H1 (cell line): ENCODE measurements around the gene CUEDC2. TPM values are rescaled to one million over a fixed set of nuclear protein-coding genes. Genes with fewer than 3 reads are reported as not detected.
A peak's percentile ranks its signal among the peaks of the same experiment; 100 is the strongest.

Experiments
- CTCF ChIA-PET: fragments of 300-600 bp; sonication (Branson Sonifier 250); formaldehyde crosslinking; loops from one replicate; lab custom pipeline; 2021; ENCODE audit not compliant: partially characterized antibody; lab: Charles Lee
- POLR2A ChIA-PET: fragments of 300-600 bp; sonication (Branson Sonifier 250); formaldehyde crosslinking; loops from one replicate; lab custom pipeline; 2021; ENCODE audit warnings: inconsistent platforms; ENCODE audit not compliant: partially characterized antibody; lab: Charles Lee
- DNase-seq, 2 experiments: peaks; one replicate each; pipeline versions ENCODE4 v3.0.0 to v3.0.0-alpha.2; 2010 to 2022; ENCODE audit warnings: low spot score in 2 of 2, low read depth in 1 of 2, mixed read lengths in 1 of 2
- FAIRE-seq: peaks from 2 replicates; lab custom pipeline; 2011; peaks lifted over from hg19 to GRCh38; lab: Jason Lieb, UNC
- H2AFZ ChIP-seq: 2 replicates; pipeline ENCODE4 v1.8.1; 2012; ENCODE audit warnings: low read length, inconsistent platforms
- H2AK5ac ChIP-seq: 2 replicates; pipeline ENCODE4 v1.6.1; 2013; ENCODE audit warnings: low read depth, low read length
- H2BK120ac ChIP-seq: replicated peaks from 2 replicates; pipeline ENCODE3; 2013; ENCODE audit warnings: low read depth, low read length, inconsistent platforms
- H2BK12ac ChIP-seq: 2 replicates; pipeline ENCODE4 v1.6.1; 2013; ENCODE audit warnings: low read depth, low read length
- H2BK15ac ChIP-seq: 2 replicates; pipeline ENCODE4 v1.6.1; 2013; ENCODE audit warnings: low read length
- H2BK20ac ChIP-seq: 2 replicates; pipeline ENCODE4 v1.6.1; 2013; ENCODE audit warnings: low read length
- H2BK5ac ChIP-seq: 2 replicates; pipeline ENCODE4 v1.6.1; 2013; ENCODE audit warnings: low read depth, low read length
- H3K14ac ChIP-seq: 2 replicates; pipeline ENCODE4 v1.6.1; 2013; ENCODE audit warnings: inconsistent platforms; ENCODE audit not compliant: insufficient read length
- H3K18ac ChIP-seq: 2 replicates; pipeline ENCODE4 v1.6.1; 2013; ENCODE audit warnings: low read length; ENCODE audit errors: extremely low read depth
- H3K23ac ChIP-seq: 2 replicates; pipeline ENCODE4 v1.6.1; 2013; ENCODE audit warnings: inconsistent platforms; ENCODE audit not compliant: insufficient read length
- H3K23me2 ChIP-seq: 2 replicates; pipeline ENCODE4 v1.6.1; 2013; ENCODE audit warnings: low read depth, low read length
- H3K27ac ChIP-seq: 2 replicates; pipeline ENCODE4 v1.6.1; 2011; ENCODE audit warnings: low read depth, low read length, inconsistent platforms
- H3K27me3 ChIP-seq, 4 experiments: replicated peaks in 1 of 4; 1 replicate in 1 of 4; 2 replicates in 3 of 4; pipeline versions ENCODE4 v1.6.1 to v1.8.1; 2011 to 2013; ENCODE audit warnings: low read length in 3 of 4, mild to moderate bottlenecking in 3 of 4, inconsistent platforms in 2 of 4, mixed read lengths in 2 of 4, moderate library complexity in 1 of 4; ENCODE audit not compliant: control insufficient read depth in 3 of 4, insufficient read depth in 3 of 4; ENCODE audit errors: extremely low read depth in 1 of 4
- H3K36me3 ChIP-seq, 4 experiments: 2 replicates each; pipeline versions ENCODE4 v1.6.1 to v1.8.1; 2011 to 2013; ENCODE audit warnings: mild to moderate bottlenecking in 4 of 4, low read length in 3 of 4, moderate library complexity in 2 of 4, control low read depth in 1 of 4, inconsistent platforms in 1 of 4; ENCODE audit not compliant: insufficient read depth in 4 of 4, control insufficient read depth in 2 of 4
- H3K4ac ChIP-seq: replicated peaks from 2 replicates; pipeline ENCODE3; 2013; ENCODE audit warnings: low read length, low read depth, mixed read lengths, inconsistent platforms; ENCODE audit not compliant: insufficient read length
- H3K4me1 ChIP-seq, 4 experiments: replicated peaks in 1 of 4; 1 replicate in 1 of 4; 2 replicates in 3 of 4; pipeline versions ENCODE4 v1.6.1 to v1.8.1; 2011 to 2013; ENCODE audit warnings: low read length in 3 of 4, inconsistent platforms in 2 of 4, mixed read lengths in 1 of 4; ENCODE audit not compliant: insufficient read depth in 4 of 4, control insufficient read depth in 3 of 4
- H3K4me2 ChIP-seq, 2 experiments: 2 replicates each; pipeline versions ENCODE4 v1.6.1 to v1.8.1; 2011 to 2013; ENCODE audit warnings: low read depth in 2 of 2, low read length in 2 of 2, control low read depth in 1 of 2, inconsistent platforms in 1 of 2, mild to moderate bottlenecking in 1 of 2; ENCODE audit not compliant: insufficient read depth in 1 of 2
- H3K4me3 ChIP-seq, 4 experiments: fragments of 200-600, 300-600 bp in 1 of 4; sonication (generic), shearing (Covaris generic), sonication (Bioruptor Twin) in 1 of 4; 2 replicates each; pipeline versions ENCODE4 v1.5.1 to v1.8.1; 2011 to 2016; ENCODE audit warnings: low read length in 4 of 4, low read depth in 3 of 4, control low read depth in 2 of 4, inconsistent platforms in 2 of 4, mild to moderate bottlenecking in 2 of 4, mixed read lengths in 1 of 4, moderate library complexity in 1 of 4; ENCODE audit not compliant: insufficient read depth in 2 of 4; ENCODE audit errors: extremely low read depth in 1 of 4
- H3K56ac ChIP-seq: replicated peaks from 2 replicates; pipeline ENCODE3; 2013; ENCODE audit warnings: low read depth, mild to moderate bottlenecking, mixed read lengths, low read length, inconsistent platforms; ENCODE audit not compliant: insufficient read length
- H3K79me1 ChIP-seq: 2 replicates; pipeline ENCODE4 v1.6.1; 2013; ENCODE audit warnings: low read depth, low read length, control low read depth
- H3K79me2 ChIP-seq, 2 experiments: 2 replicates each; pipeline versions ENCODE4 v1.6.1 to v1.8.1; 2012 to 2013; ENCODE audit warnings: low read length in 2 of 2, mild to moderate bottlenecking in 2 of 2, inconsistent platforms in 1 of 2; ENCODE audit not compliant: insufficient read depth in 2 of 2, control insufficient read depth in 1 of 2
- H3K9ac ChIP-seq, 4 experiments: replicated peaks in 1 of 4; 1 replicate in 1 of 4; 2 replicates in 3 of 4; pipeline versions ENCODE4 v1.6.1 to v1.8.1; 2011 to 2013; ENCODE audit warnings: low read depth in 3 of 4, low read length in 3 of 4, control low read depth in 2 of 4, mild to moderate bottlenecking in 2 of 4, moderate library complexity in 2 of 4, inconsistent platforms in 1 of 4; ENCODE audit errors: extremely low read depth in 1 of 4
- H3K9me3 ChIP-seq, 2 experiments: 2 replicates each; pipeline versions ENCODE4 v1.6.1 to v1.8.1; 2012 to 2013; ENCODE audit warnings: mild to moderate bottlenecking in 2 of 2, moderate library complexity in 2 of 2, control low read depth in 1 of 2, inconsistent platforms in 1 of 2, low read depth in 1 of 2, low read length in 1 of 2, mixed read lengths in 1 of 2; ENCODE audit not compliant: insufficient read depth in 2 of 2
- H4K20me1 ChIP-seq, 2 experiments: replicated peaks in 1 of 2; 2 replicates each; pipeline versions ENCODE3 to v1.8.1; 2011 to 2013; ENCODE audit warnings: inconsistent platforms in 2 of 2, low read length in 2 of 2, mild to moderate bottlenecking in 1 of 2; ENCODE audit not compliant: insufficient read depth in 2 of 2, control insufficient read depth in 1 of 2
- H4K5ac ChIP-seq: 2 replicates; pipeline ENCODE4 v1.6.1; 2013; ENCODE audit warnings: low read length, low read depth, mixed read lengths, inconsistent platforms; ENCODE audit not compliant: insufficient read length
- H4K8ac ChIP-seq: 2 replicates; pipeline ENCODE4 v1.8.0; 2013; ENCODE audit warnings: mild to moderate bottlenecking, moderate library complexity, low read length, inconsistent platforms; ENCODE audit not compliant: insufficient read depth; ENCODE audit errors: extremely low read depth
- H4K91ac ChIP-seq: replicated peaks from 2 replicates; pipeline ENCODE3; 2013; ENCODE audit warnings: low read length, mixed read lengths, inconsistent platforms; ENCODE audit not compliant: insufficient read length
- BACH1 ChIP-seq: IDR thresholded peaks from 2 replicates; pipeline ENCODE4 v1.6.1; 2012; ENCODE audit warnings: low read length, improper control_type of control experiment
- BRCA1 ChIP-seq: IDR thresholded peaks from 2 replicates; pipeline ENCODE4 v1.6.1; 2012; ENCODE audit warnings: low read depth, low read length, improper control_type of control experiment
- CBX8 ChIP-seq: fragments of 300-800, 300-1000 bp; sonication (generic); IDR thresholded peaks from 2 replicates; pipeline ENCODE4 v1.7.1; 2016; ENCODE audit warnings: low read depth, low read length, borderline replicate concordance
- CHD2 ChIP-seq: IDR thresholded peaks from 2 replicates; pipeline ENCODE4 v1.6.1; 2012; ENCODE audit warnings: low read length, improper control_type of control experiment
- EP300 ChIP-seq, 2 experiments: IDR thresholded peaks; 1 replicate in 1 of 2; 2 replicates in 1 of 2; pipeline ENCODE4 v1.6.1; 2011 to 2012; ENCODE audit warnings: low read depth in 2 of 2, low read length in 2 of 2, mild to moderate bottlenecking in 2 of 2, borderline replicate concordance in 1 of 2, inconsistent platforms in 1 of 2, moderate library complexity in 1 of 2
- GTF2F1 ChIP-seq: IDR thresholded peaks from 2 replicates; pipeline ENCODE4 v1.6.1; 2012; ENCODE audit warnings: low read depth, low read length, improper control_type of control experiment, borderline replicate concordance
- KDM4A ChIP-seq: IDR thresholded peaks from one replicate; pipeline ENCODE4 v1.7.1; 2012; ENCODE audit warnings: low read depth, mild to moderate bottlenecking, moderate library complexity, low read length, inconsistent platforms; ENCODE audit not compliant: severe bottlenecking
- NANOG ChIP-seq: IDR thresholded peaks from 2 replicates; pipeline ENCODE4 v1.6.1; 2011; ENCODE audit warnings: low read length, low read depth, mild to moderate bottlenecking, inconsistent platforms; ENCODE audit not compliant: insufficient read depth, poor library complexity, severe bottlenecking
- POU5F1 ChIP-seq: IDR thresholded peaks from 2 replicates; pipeline ENCODE4 v1.6.1; 2011; ENCODE audit warnings: low read depth, mild to moderate bottlenecking, low read length, moderate library complexity
- RAD21 ChIP-seq, 2 experiments: IDR thresholded peaks in 1 of 2; conservative IDR thresholded peaks in 1 of 2; 2 replicates each; pipeline ENCODE4 v1.6.1; 2011; ENCODE audit warnings: low read depth in 2 of 2, low read length in 2 of 2, improper control_type of control experiment in 1 of 2, inconsistent platforms in 1 of 2, mild to moderate bottlenecking in 1 of 2, moderate library complexity in 1 of 2
- RXRA ChIP-seq: IDR thresholded peaks from 2 replicates; pipeline ENCODE4 v1.6.1; 2011; ENCODE audit warnings: low read depth, mild to moderate bottlenecking, low read length, moderate library complexity; ENCODE audit not compliant: insufficient read depth
- SIN3A ChIP-seq, 2 experiments: IDR thresholded peaks in 1 of 2; conservative IDR thresholded peaks in 1 of 2; 2 replicates each; pipeline ENCODE4 v1.6.1; 2011 to 2012; ENCODE audit warnings: low read length in 2 of 2, improper control_type of control experiment in 1 of 2, low read depth in 1 of 2, mild to moderate bottlenecking in 1 of 2
- WGBS, 2 experiments: shearing (Covaris generic) in 1 of 2; methylation state at CpG; one replicate each; pipeline versions ENCODE4 v1.1.6 to v1.1.7; 2013 to 2015; ENCODE audit warnings: low lambda C conversion rate in 2 of 2, mixed read lengths in 2 of 2, inconsistent platforms in 1 of 2, low coverage in 1 of 2, missing lambda C conversion rate in 1 of 2; ENCODE audit not compliant: insufficient replicate concordance in 2 of 2, insufficient coverage in 1 of 2, insufficient read length in 1 of 2; ENCODE audit errors: extremely low coverage in 1 of 2, missing lambda C conversion rate in 1 of 2; 5-methylcytosine and 5-hydroxymethylcytosine counted together
- polyA plus RNA-seq, 7 experiments: library from polyadenylated mRNA; depleted of rRNA in 3 of 7; stranded (reverse) in 5 of 7; unstranded in 2 of 7; fragments of >200 nt in 5 of 7; fragments of 200-250 nt in 2 of 7; gene quantifications; 1 replicate in 5 of 7; 2 replicates in 1 of 7; 4 replicates in 1 of 7; pipeline versions ENCODE4 v1.2.1 to v1.2.3, GENCODE V29; 2011 to 2013; ENCODE audit warnings: missing spikeins in 2 of 7, mixed read lengths in 2 of 7
- total RNA-seq: library from RNA; stranded (reverse); fragmentation: NEBNext Ultra II Directional; extraction: Animal tissue kit (Norgen Biotek cat#: 25700); gene quantifications from 2 replicates; pipeline ENCODE4 v1.2.1, GENCODE V29; 2021

Gene CUEDC2
- total and polyA plus RNA-seq, 2 of the 8 experiments (the other 6 are each of a cell fraction or from before 2014, with no cell fraction given), result 41.7 to 55.2 TPM

GRCh38 chr10:102450124-102450373, 17.7 kb upstream of the CUEDC2 start:
- Histone ChIP-seq H3K79me1 (peaks cover 3% of the 10 kb centered on the region; the same call in 1 of the 2 replicates), H2AFZ (no peak overlapping the region), H2BK20ac (no peak overlapping the region), H3K4ac (peak overlapping the region; percentile 82), H3K4me1 (peaks cover 5 to 23% (median 15%) of the 10 kb centered on the region in 4 experiments), H3K79me2 (peaks cover 0 to 18% of the 10 kb centered on the region in 2 experiments; a peak in 2 of 4 replicates), H2BK5ac (peak overlapping the region; percentile 96), H3K14ac (peak overlapping the region; percentile 64), H2BK12ac (0 out of 2 replicates have a peak overlapping the region, but pooled peaks have one; percentile 80), H3K4me2 (peak overlapping the region; percentile 99 to 100), H3K27ac (peak overlapping the region; percentile 72), H3K56ac (peak overlapping the region; percentile 83), H2BK120ac (peak overlapping the region; percentile 79), H4K5ac (peak overlapping the region; percentile 85), H4K8ac (peak overlapping the region; percentile 89), H3K9me3 (no peaks in the 10 kb centered on the region), H3K23ac (peak overlapping the region; percentile 36), H4K20me1 (peaks cover 0 to 2% of the 10 kb centered on the region in 2 experiments), H3K18ac (peak overlapping the region; percentile 99), H2BK15ac (peak overlapping the region; percentile 98; the same call in 1 of the 2 replicates), H2AK5ac (peak overlapping the region; percentile 93; the same call in 1 of the 2 replicates), H4K91ac (peak overlapping the region; percentile 97), H3K4me3 (peak overlapping the region; percentile 87 to 99 (median 98)), H3K27me3 (no peaks in the 10 kb centered on the region), H3K23me2 (peaks cover 9% of the 10 kb centered on the region), H3K9ac (peak overlapping the region; percentile 62 to 96 (median 86)), H3K36me3 (peaks cover 0 to 20% (median 2%) of the 10 kb centered on the region in 4 experiments; a peak in 4 of 8 replicates)
- POLR2A ChIA-PET, result interaction anchor here (0.7 to 6.7 kb wide), 12 partner anchors 9 to 134 kb away, joined by 3 to 75 read pairs (median 6); partner anchors contain the start of genes CUEDC2 and FBXL15
- CTCF ChIA-PET, result interaction anchor here (0.8 to 5.0 kb wide), 13 partner anchors 13 to 218 kb away, joined by 3 to 38 read pairs (median 6); partner anchors contain the start of gene FBXL15
- DNase-seq (no peak), FAIRE-seq (no peak)
- WGBS, 2 experiments, result 0% methylated on average over 5 of the region's 11 CpGs; no CpG with 5 or more reads in 1 of the 2 experiments
- TF ChIP-seq BRCA1, result no peak
- no peak for TF ChIP-seq GTF2F1
- 0 out of 4 replicates have a peak, but pooled peaks of 1 of the 2 experiments have one; percentile 80 for TF ChIP-seq SIN3A (conservative IDR thresholded peaks at IDR 0.05 in 1 of 2, IDR thresholded peaks at IDR 0.05 in 1 of 2; ENCODE audit: low read depth in 1 of 2, low read length in 2 of 2)
- no peak for TF ChIP-seq POU5F1
- TF ChIP-seq RAD21 (IDR thresholded peaks at IDR 0.05 in 1 of 2, conservative IDR thresholded peaks at IDR 0.05 in 1 of 2; ENCODE audit: low read depth in 2 of 2, low read length in 2 of 2), result no peak
- no peak for TF ChIP-seq RXRA
- no peak for TF ChIP-seq KDM4A
- no peak for TF ChIP-seq NANOG
- no peak for TF ChIP-seq CHD2
- TF ChIP-seq BACH1, result no peak
- no peak for TF ChIP-seq CBX8
- no peak for TF ChIP-seq EP300 (IDR thresholded peaks at IDR 0.05; ENCODE audit: borderline replicate concordance in 1 of 2, low read depth in 2 of 2, low read length in 2 of 2)
